Measurements from ENCODE around the gene SNN.

Gene SNN

GRCh38 chr16:11681976-11682654 lies 13.9 kb downstream of the SNN start:
- DNase-seq: no peak

GRCh38 chr16:11682655-11683096 lies 14.4 kb downstream of the SNN start:
- no peak for DNase-seq

GRCh38 chr16:11683145-11683544 lies 14.9 kb downstream of the SNN start:
- no peak for DNase-seq

- DNase-seq: no peak
Measured at GRCh38 chr16:11684231-11685025, 16.2 kb downstream of the SNN start.

GRCh38 chr16:11685844-11686618 lies 17.8 kb downstream of the SNN start:
- DNase-seq: no peak

- DNase-seq: no peak
Measured at GRCh38 chr16:11686713-11687380, 18.6 kb downstream of the SNN start.

GRCh38 chr16:11687601-11688519 lies 19.6 kb downstream of the SNN start:
- DNase-seq: no peak

GRCh38 chr16:11688520-11688886 lies 20.2 kb downstream of the SNN start:
- no peak for DNase-seq

- DNase-seq: no peak
Measured at GRCh38 chr16:11689031-11689840, 21.0 kb downstream of the SNN start.

GRCh38 chr16:11691235-11691634 lies 23.0 kb downstream of the SNN start:
- no peak for DNase-seq

- no peak for DNase-seq
Measured at GRCh38 chr16:11691771-11692170, 23.5 kb downstream of the SNN start.

- DNase-seq: no peak
Measured at GRCh38 chr16:11692171-11692570, 23.9 kb downstream of the SNN start.

- no peak for DNase-seq
Measured at GRCh38 chr16:11692651-11693050, 24.4 kb downstream of the SNN start.

- DNase-seq: no peak
Measured at GRCh38 chr16:11696266-11697012, 28.2 kb downstream of the SNN start.

GRCh38 chr16:11697319-11697718 lies 29.1 kb downstream of the SNN start:
- DNase-seq: no peak

- no peak for DNase-seq
Measured at GRCh38 chr16:11698271-11698689, 30.0 kb downstream of the SNN start.

GRCh38 chr16:11699234-11699894 lies 31.1 kb downstream of the SNN start:
- no peak for DNase-seq

GRCh38 chr16:11700264-11701029 lies 32.2 kb downstream of the SNN start:
- DNase-seq: no peak

All from SW 1271 (cell line).